Parathyroid adenoma (tissue), 2 donors: ENCODE measurements around the gene RETREG2.

Source experiments
- H2AFZ ChIP-seq: fragments of 300-600 bp; sonication (generic); one replicate; pipeline ENCODE4 v1.7.0; 2017; ENCODE audit warnings: antibody characterized with exemption, mild to moderate bottlenecking
- H3K27ac ChIP-seq: fragments of 300-600 bp; sonication (generic); one replicate; pipeline ENCODE4 v1.7.0; 2017
- H3K27me3 ChIP-seq: fragments of 300-600 bp; sonication (generic); one replicate; pipeline ENCODE4 v1.7.0; 2017; ENCODE audit warnings: low read length; ENCODE audit not compliant: control insufficient read depth, insufficient read depth
- H3K36me3 ChIP-seq: fragments of 300-600 bp; sonication (generic); one replicate; pipeline ENCODE4 v1.7.0; 2017; ENCODE audit warnings: low read length; ENCODE audit not compliant: control insufficient read depth, insufficient read depth
- H3K4me1 ChIP-seq: fragments of 300-600 bp; sonication (generic); one replicate; pipeline ENCODE4 v1.7.0; 2017; ENCODE audit warnings: control low read depth
- H3K4me2 ChIP-seq: fragments of 300-600 bp; sonication (generic); one replicate; pipeline ENCODE4 v1.7.0; 2017; ENCODE audit warnings: low read length
- H3K4me3 ChIP-seq: fragments of 300-600 bp; sonication (generic); one replicate; pipeline ENCODE4 v1.7.0; 2017; ENCODE audit warnings: low read depth, low read length
- H3K79me2 ChIP-seq: fragments of 300-600 bp; sonication (generic); one replicate; pipeline ENCODE4 v1.7.0; 2017; ENCODE audit warnings: control low read depth
- H3K9ac ChIP-seq: fragments of 300-600 bp; sonication (generic); one replicate; pipeline ENCODE4 v1.7.0; 2017; ENCODE audit warnings: mild to moderate bottlenecking
- H3K9me3 ChIP-seq: fragments of 300-600 bp; sonication (generic); one replicate; pipeline ENCODE4 v1.7.0; 2017; ENCODE audit warnings: low read length; ENCODE audit not compliant: control insufficient read depth
- TF ChIP-seq, protein P1 (sequence below): fragments of 300-600 bp; sonication (generic); IDR thresholded peaks from one replicate; pipeline ENCODE4 v1.7.0; 2017; ENCODE audit warnings: antibody characterized with exemption, mild to moderate bottlenecking
- donor health status: primary hyperparathyroidism.

Gene RETREG2

DNA sequence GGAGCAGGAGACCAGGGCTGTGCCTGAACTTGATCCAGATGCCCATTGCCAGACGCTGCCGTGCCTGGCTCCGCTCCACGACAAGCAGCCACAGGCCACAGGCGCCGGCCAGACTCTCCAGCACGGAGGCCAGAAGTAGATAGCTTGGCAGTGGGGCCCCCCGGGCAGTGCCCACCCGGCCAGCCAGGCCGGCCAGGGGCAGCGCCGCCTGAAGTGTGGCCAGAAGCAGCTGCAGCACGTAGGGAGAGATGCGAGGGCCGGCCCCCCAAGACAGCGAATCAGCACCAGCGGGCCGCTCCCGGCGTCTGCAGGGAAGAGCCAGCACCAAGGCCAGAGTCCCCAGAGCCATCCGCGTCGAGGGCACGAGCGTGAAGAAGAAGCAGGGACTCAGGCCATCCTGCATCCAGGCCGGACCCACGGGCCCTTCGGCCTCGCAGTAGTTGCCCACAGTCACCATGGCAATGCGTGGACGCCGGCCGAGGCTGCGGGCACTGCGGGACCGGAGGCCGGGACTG is 40.2 kb downstream of the RETREG2 start:
- Histone ChIP-seq H3K36me3 (no peaks in the 10 kb centered on the region), H3K4me3 (peak overlapping the region; percentile 66), H3K27me3 (no peaks in the 10 kb centered on the region), H3K4me2 (peak overlapping the region; percentile 91), H3K9ac (peak overlapping the region; percentile 24), H3K9me3 (no peaks in the 10 kb centered on the region), H3K4me1 (peaks cover 12% of the 10 kb centered on the region), H3K79me2 (no peaks in the 10 kb centered on the region), H2AFZ (peak overlapping the region; percentile 86), H3K27ac (peak overlapping the region; percentile 83)
- TF ChIP-seq, protein P1, sequence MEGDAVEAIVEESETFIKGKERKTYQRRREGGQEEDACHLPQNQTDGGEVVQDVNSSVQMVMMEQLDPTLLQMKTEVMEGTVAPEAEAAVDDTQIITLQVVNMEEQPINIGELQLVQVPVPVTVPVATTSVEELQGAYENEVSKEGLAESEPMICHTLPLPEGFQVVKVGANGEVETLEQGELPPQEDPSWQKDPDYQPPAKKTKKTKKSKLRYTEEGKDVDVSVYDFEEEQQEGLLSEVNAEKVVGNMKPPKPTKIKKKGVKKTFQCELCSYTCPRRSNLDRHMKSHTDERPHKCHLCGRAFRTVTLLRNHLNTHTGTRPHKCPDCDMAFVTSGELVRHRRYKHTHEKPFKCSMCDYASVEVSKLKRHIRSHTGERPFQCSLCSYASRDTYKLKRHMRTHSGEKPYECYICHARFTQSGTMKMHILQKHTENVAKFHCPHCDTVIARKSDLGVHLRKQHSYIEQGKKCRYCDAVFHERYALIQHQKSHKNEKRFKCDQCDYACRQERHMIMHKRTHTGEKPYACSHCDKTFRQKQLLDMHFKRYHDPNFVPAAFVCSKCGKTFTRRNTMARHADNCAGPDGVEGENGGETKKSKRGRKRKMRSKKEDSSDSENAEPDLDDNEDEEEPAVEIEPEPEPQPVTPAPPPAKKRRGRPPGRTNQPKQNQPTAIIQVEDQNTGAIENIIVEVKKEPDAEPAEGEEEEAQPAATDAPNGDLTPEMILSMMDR, result no peak

- Histone ChIP-seq H3K4me1 (peaks cover 12% of the 10 kb centered on the region), H3K4me3 (peak within 1 kb of the TSS; percentile 66), H3K27me3 (no peaks in the 10 kb centered on the region), H3K9me3 (no peaks in the 10 kb centered on the region), H3K4me2 (peak within 1 kb of the TSS; percentile 91), H3K79me2 (no peaks in the 10 kb centered on the region), H2AFZ (peak within 1 kb of the TSS; percentile 86), H3K36me3 (no peaks in the 10 kb centered on the region), H3K27ac (peak within 1 kb of the TSS; percentile 83), H3K9ac (peak within 1 kb of the TSS; percentile 24)
- TF ChIP-seq, protein P1, result no peak
These were observed 40.9 kb downstream of the RETREG2 start, which contains the start of gene ABCB6 for GRCh38 chr2:219218732-219219701. Gene ABCB6, minus strand, starts transcription at chr2:219218958. Its CDS starts 285 bp downstream, at chr2:219218673.

- Histone ChIP-seq H3K4me1 (peaks cover 12% of the 10 kb centered on the region), H3K9ac (no peak overlapping the region), H2AFZ (no peak overlapping the region), H3K4me3 (no peak overlapping the region), H3K9me3 (no peaks in the 10 kb centered on the region), H3K27ac (no peak overlapping the region), H3K79me2 (no peaks in the 10 kb centered on the region), H3K27me3 (no peaks in the 10 kb centered on the region), H3K4me2 (no peak overlapping the region), H3K36me3 (no peaks in the 10 kb centered on the region)
- TF ChIP-seq, protein P1, result no peak
These were observed 41.9 kb downstream of the RETREG2 start for GRCh38 chr2:219219784-219220532.

DNA sequence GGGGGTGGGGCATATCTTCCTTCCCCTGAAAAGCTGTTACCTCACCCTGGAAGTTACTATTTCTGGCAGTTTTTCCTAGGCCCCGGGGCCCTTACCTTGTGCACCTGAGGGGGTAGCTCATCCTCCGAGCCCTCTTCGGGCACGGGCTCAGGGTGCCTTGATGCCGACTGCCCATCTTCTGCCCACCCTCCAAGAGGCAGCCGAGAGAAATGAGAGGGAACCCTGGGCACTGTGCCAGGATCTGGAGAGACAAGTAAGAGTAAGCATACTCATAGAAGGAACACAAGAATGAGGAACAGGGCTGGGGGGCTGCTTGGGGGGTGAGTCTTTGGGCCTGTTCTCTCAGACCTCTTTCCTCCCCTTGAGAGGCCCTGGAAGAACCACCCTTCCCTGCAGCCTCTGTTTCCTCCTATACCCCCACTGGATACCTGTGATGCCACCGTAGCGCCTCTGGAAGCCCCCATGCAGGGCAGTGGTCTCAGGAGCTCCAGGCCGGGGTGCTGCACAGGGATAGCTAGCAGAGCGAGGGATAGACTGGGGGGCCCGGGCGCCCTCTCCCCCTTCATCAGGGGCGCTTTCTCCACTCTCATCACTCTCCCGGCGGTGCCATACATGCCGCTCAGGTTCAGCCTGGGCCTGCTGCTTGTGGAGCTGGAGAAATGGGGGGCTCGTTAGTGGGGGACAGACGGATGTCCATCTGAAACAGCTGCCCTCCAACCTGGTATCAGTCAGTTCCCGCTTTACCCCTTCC is 42.8 kb downstream of the RETREG2 start:
- H3K4me2 ChIP-seq, result no peak overlapping the region
- no peaks in the 10 kb centered on the region for H3K27me3 ChIP-seq
- no peaks in the 10 kb centered on the region for H3K79me2 ChIP-seq
- peaks cover 12% of the 10 kb centered on the region for H3K4me1 ChIP-seq
- no peaks in the 10 kb centered on the region for H3K36me3 ChIP-seq
- H2AFZ ChIP-seq, result no peak overlapping the region
- no peak overlapping the region for H3K27ac ChIP-seq
- no peak overlapping the region for H3K9ac ChIP-seq
- TF ChIP-seq, protein P1, result no peak
- no peaks in the 10 kb centered on the region for H3K9me3 ChIP-seq
- no peak overlapping the region for H3K4me3 ChIP-seq
